DOHH2 (cell line): ENCODE results near the gene TUBA4B.

ENCODE experiments used
- H3F3A ChIP-seq: fragments of 200-600 bp; sonication (generic), shearing (Covaris generic); 2 replicates; pipeline ENCODE4 v1.6.0; 2016; ENCODE audit warnings: antibody characterized with exemption, mild to moderate bottlenecking; ENCODE audit not compliant: control insufficient read depth, insufficient read depth
- H3K27ac ChIP-seq: fragments of 200-600 bp; sonication (generic); 2 replicates; pipeline ENCODE4 v1.5.1; 2014; ENCODE audit warnings: low read depth, mild to moderate bottlenecking, low read length, moderate library complexity
- H3K27me3 ChIP-seq: fragments of 200-600 bp; sonication (generic); 2 replicates; pipeline ENCODE4 v1.6.1; 2014; ENCODE audit warnings: mild to moderate bottlenecking, low read length, mixed read lengths; ENCODE audit not compliant: control insufficient read depth
- H3K36me3 ChIP-seq: fragments of 200-600 bp; sonication (generic); 2 replicates; pipeline ENCODE4 v1.6.1; 2014; ENCODE audit warnings: mild to moderate bottlenecking, low read length, moderate library complexity, mixed read lengths; ENCODE audit not compliant: control insufficient read depth
- H3K4me1 ChIP-seq: fragments of 200-600 bp; sonication (generic); 2 replicates; pipeline ENCODE4 v1.6.1; 2014; ENCODE audit warnings: mild to moderate bottlenecking, low read length, mixed read lengths; ENCODE audit not compliant: control insufficient read depth
- H3K4me2 ChIP-seq: fragments of 200-600 bp; sonication (generic); 2 replicates; pipeline ENCODE4 v1.6.0; 2014; ENCODE audit warnings: mild to moderate bottlenecking, low read length, moderate library complexity
- H3K4me3 ChIP-seq: fragments of 200-600 bp; sonication (generic); 2 replicates; pipeline ENCODE4 v1.5.1; 2014; ENCODE audit warnings: mild to moderate bottlenecking, low read length, mixed read lengths
- H3K79me2 ChIP-seq: fragments of 200-600 bp; sonication (generic); 2 replicates; pipeline ENCODE4 v1.6.1; 2014; ENCODE audit warnings: mild to moderate bottlenecking, low read length, mixed read lengths; ENCODE audit not compliant: control insufficient read depth
- H3K9me2 ChIP-seq: fragments of 200-600 bp; sonication (generic); replicated peaks from 2 replicates; pipeline ENCODE4 v1.6.1; 2014; ENCODE audit warnings: mild to moderate bottlenecking, low read length, mixed read lengths; ENCODE audit not compliant: control insufficient read depth
- H3K9me3 ChIP-seq: fragments of 200-600 bp; sonication (generic); 2 replicates; pipeline ENCODE4 v1.6.1; 2014; ENCODE audit warnings: antibody characterized with exemption, low read length, mixed read lengths; ENCODE audit not compliant: control insufficient read depth, insufficient read depth
- H4K20me1 ChIP-seq: fragments of 200-600 bp; sonication (generic); 2 replicates; pipeline ENCODE4 v1.6.0; 2014; ENCODE audit warnings: low read depth, mild to moderate bottlenecking, antibody characterized with exemption, low read length, moderate library complexity; ENCODE audit not compliant: control insufficient read depth, insufficient read depth
- EZH2phosphoT487 ChIP-seq: fragments of 200-600 bp; sonication (generic); IDR thresholded peaks from 2 replicates; pipeline ENCODE4 v1.6.1; 2017; ENCODE audit warnings: borderline replicate concordance, mild to moderate bottlenecking, antibody characterized with exemption, low read length, moderate library complexity, mixed read lengths
- TF ChIP-seq, protein P1 (sequence below): fragments of 200-600 bp; sonication (generic); IDR thresholded peaks from one replicate; pipeline ENCODE4 v1.5.1; 2014; ENCODE audit warnings: antibody characterized with exemption, mild to moderate bottlenecking, low read depth, low read length; ENCODE audit not compliant: poor library complexity, severe bottlenecking

TUBA4B gene

GRCh38 chr2:219268294-219268693 is 15.3 kb downstream of the TUBA4B start:
- no peaks in the 10 kb centered on the region for H3K36me3 ChIP-seq
- H3K27ac ChIP-seq: no peak overlapping the region
- H3K9me2 ChIP-seq: no peaks in the 10 kb centered on the region
- no peaks in the 10 kb centered on the region for H3F3A ChIP-seq
- H3K27me3 ChIP-seq: 0 out of 2 replicates have a peak, but pooled peaks cover 3% of the 10 kb centered on the region
- H3K4me2 ChIP-seq: no peak overlapping the region
- no peaks in the 10 kb centered on the region for H4K20me1 ChIP-seq
- TF ChIP-seq EZH2phosphoT487: no peak
- TF ChIP-seq, protein P1, sequence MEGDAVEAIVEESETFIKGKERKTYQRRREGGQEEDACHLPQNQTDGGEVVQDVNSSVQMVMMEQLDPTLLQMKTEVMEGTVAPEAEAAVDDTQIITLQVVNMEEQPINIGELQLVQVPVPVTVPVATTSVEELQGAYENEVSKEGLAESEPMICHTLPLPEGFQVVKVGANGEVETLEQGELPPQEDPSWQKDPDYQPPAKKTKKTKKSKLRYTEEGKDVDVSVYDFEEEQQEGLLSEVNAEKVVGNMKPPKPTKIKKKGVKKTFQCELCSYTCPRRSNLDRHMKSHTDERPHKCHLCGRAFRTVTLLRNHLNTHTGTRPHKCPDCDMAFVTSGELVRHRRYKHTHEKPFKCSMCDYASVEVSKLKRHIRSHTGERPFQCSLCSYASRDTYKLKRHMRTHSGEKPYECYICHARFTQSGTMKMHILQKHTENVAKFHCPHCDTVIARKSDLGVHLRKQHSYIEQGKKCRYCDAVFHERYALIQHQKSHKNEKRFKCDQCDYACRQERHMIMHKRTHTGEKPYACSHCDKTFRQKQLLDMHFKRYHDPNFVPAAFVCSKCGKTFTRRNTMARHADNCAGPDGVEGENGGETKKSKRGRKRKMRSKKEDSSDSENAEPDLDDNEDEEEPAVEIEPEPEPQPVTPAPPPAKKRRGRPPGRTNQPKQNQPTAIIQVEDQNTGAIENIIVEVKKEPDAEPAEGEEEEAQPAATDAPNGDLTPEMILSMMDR: no peak
- no peaks in the 10 kb centered on the region for H3K4me1 ChIP-seq
- no peaks in the 10 kb centered on the region for H3K79me2 ChIP-seq
- H3K4me3 ChIP-seq: no peak overlapping the region
- no peaks in the 10 kb centered on the region for H3K9me3 ChIP-seq

- H3K9me3 ChIP-seq: no peaks in the 10 kb centered on the region
- 0 out of 2 replicates have a peak, but pooled peaks cover 3% of the 10 kb centered on the region for H3K27me3 ChIP-seq
- no peak overlapping the region for H3K4me2 ChIP-seq
- no peaks in the 10 kb centered on the region for H3K79me2 ChIP-seq
- H3K36me3 ChIP-seq: no peaks in the 10 kb centered on the region
- TF ChIP-seq, protein P1: no peak
- TF ChIP-seq EZH2phosphoT487: no peak
- H3K4me1 ChIP-seq: no peaks in the 10 kb centered on the region
- no peak overlapping the region for H3K27ac ChIP-seq
- no peaks in the 10 kb centered on the region for H3F3A ChIP-seq
- H4K20me1 ChIP-seq: no peaks in the 10 kb centered on the region
- H3K9me2 ChIP-seq: no peaks in the 10 kb centered on the region
- no peak overlapping the region for H3K4me3 ChIP-seq
Measured at GRCh38 chr2:219269362-219270054, 16.5 kb downstream of the TUBA4B start.

DNA sequence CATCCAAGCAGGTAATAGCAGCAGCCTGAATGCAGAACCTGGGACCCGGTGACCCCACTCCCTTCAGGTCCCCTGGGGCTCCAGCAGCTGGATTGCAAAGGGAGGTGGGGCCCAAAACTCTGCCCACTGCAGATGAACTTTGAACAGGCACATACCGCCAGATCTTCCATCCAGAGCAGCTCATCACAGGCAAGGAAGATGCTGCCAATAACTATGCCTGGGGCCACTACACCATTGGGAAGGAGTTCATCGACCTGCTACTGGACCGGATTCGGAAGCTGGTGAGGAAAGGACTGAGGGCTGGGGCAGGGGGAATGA is 17.0 kb downstream of the TUBA4B start:
- Histone ChIP-seq H3K27ac (no peak overlapping the region), H3K79me2 (no peaks in the 10 kb centered on the region), H3K4me2 (no peak overlapping the region), H3K4me3 (no peak overlapping the region), H3K36me3 (no peaks in the 10 kb centered on the region), H3F3A (no peaks in the 10 kb centered on the region), H3K4me1 (no peaks in the 10 kb centered on the region), H4K20me1 (no peaks in the 10 kb centered on the region), H3K9me3 (no peaks in the 10 kb centered on the region), H3K9me2 (no peaks in the 10 kb centered on the region), H3K27me3 (0 out of 2 replicates have a peak, but pooled peaks cover 3% of the 10 kb centered on the region)
- no peak for TF ChIP-seq EZH2phosphoT487
- TF ChIP-seq, protein P1: no peak
